Measurements from ENCODE around the gene RPS26. TPM values are rescaled to one million over a fixed set of nuclear protein-coding genes. Genes with fewer than 3 reads are reported as not detected.

RPS26 gene
- 2,120 and 2,289 TPM in 2 replicates for total RNA-seq

DNA sequence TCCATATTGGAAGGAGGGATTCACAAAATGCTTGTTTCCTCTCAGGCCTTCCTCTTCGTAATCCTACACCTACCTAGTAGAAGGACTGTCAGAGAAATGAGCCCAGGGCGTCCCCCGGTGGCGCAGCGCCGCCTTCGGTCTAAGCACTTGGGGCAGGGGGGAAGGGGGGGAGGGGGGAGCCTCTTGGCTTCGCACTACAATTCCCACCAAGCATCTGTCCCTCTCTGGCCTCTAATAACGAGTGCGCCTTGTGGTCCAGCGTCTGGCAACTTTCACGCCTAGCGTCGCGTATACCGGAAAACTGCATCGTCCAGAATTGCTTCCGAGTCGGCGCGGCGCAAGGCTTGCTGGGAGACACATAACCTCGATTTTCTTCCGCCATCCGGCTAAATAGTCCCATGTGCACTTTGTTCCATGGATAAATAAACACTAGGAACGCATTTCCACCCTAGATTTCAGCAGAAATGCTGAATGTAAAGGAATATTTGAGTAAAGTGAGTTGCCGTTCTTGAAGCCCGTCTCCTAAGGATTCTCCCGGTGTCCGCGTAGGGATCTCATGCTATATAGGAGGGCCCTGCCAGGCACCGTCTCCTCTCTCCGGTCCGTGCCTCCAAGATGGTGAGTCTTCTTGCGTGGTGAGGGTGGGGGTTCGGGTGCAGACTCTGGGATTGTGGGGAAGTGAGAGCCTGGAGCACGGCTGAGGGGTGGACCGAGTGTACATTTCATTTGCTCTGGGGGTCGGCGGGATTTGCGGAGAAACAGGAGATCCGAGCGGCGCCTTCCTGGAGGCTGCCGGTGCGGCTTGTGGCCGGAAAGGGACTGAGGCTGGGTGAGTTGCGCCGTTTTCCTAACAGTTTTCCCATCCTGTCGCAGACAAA lies at the start of gene RPS26:
Gene RPS26 (plus strand): TSS at position 367 of the 878 bp plus-strand sequence. CDS start 249 bp downstream, at position 616.

DNA sequence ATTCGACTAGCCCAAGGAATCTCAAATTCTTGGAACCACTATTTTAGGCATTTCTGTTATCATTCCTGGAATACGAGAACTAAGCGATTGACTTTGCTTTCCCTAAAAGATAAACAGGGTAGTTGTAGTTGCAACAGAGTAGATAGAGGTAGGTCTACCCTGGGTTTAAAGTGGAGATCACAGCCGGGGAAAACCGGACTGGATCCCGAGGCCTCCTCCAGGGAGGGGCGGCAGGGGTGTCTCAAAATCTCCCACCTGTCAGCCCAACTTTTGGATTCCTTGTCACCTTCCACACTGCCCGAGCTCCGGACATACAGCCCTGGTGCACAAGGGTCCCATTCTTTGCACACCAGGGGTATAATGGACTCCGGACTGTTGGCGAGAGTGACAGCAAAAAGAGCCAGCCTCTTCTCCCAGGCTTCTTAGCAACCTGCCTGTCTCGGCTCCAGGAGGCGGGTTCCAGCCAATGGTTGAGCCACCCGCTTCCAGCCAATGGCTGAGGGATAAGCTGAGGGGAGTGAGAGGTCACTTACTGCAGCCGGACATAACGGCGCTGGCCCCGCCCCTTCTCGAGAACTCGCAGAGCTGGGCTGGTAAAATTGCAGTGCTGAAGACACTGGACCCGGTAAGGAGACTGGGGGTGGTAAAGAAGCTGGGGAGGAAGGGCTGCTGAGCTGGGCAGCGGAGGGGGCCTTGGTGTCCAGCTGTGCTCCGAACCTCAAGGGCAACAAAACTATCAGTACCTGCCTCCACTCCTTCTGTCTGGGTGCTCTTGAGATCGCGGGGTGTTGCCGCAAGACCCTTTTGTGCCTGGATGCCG lies 44.8 kb upstream of the RPS26 start, which contains the start of gene SUOX:
Gene SUOX (plus strand): TSS at position 562 of the 820 bp plus-strand sequence. CDS start 4,946 bp downstream, outside the sequence.

DNA sequence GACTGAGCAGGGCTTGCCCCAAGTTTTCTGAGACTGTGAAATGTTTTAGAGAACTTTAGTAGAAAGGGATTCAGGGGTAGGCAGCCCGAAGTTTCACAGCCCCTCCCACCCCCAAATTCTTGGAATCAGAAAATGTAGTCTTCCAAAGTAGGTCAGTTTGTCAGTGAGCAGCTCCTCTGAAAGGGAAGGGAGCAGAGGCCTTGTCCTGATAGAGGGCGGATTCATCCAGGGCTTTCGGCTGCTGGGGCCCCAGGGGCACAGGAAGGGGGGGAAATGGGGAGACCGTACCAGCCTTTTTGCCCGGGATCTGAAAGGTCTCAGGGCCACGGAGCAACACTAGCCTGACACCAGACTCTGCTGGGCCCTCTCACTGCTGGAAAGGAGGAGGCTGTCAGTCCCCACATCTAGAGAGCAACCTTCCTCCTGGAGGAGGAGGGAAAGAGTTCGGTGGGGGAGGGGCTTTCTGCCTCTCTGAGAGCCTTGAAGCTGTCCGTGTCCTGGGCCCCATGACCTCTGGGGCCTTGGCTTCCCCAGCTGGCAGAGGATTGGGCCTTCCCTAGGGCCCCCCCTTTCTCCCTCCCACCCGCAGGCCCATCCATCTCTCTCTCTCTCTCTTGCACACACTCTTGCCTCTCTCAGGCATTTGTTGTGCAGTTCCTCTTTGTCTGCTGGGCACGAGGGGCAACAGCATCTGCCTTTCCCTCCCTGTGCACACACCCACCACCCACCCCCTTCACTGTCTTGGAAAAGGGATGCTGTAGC lies 21.1 kb upstream of the RPS26 start, which contains the start of gene IKZF4:
Gene IKZF4 (plus strand): TSS at position 621 of the 762 bp plus-strand sequence. CDS start 451 bp downstream, outside the sequence.

DNA sequence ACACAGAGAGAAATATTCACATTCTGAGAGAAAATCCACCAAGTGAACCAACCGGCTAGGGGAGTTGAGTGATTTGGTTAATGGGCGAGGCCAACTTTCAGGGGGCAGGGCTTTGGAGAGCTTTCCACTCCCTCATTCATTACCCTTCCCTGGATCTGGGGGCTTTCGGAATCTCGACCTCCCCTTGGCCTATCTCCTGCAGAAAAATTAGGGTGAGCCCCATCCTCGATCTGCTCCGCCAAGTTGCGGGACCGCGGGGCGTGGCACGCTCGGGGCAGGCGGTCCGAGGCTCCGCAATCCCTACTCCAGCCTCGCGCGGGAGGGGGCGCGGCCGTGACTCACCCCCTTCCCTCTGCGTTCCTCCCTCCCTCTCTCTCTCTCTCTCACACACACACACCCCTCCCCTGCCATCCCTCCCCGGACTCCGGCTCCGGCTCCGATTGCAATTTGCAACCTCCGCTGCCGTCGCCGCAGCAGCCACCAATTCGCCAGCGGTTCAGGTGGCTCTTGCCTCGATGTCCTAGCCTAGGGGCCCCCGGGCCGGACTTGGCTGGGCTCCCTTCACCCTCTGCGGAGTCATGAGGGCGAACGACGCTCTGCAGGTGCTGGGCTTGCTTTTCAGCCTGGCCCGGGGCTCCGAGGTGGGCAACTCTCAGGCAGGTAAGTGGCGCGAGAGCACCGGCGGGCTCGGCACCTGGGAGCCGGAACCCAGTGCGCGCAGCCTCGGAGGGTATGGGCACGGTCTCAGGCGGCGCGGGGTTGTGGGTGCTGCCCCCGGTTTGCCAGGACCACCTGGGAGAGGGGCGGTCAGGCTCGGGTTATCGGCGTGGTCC lies 38.2 kb downstream of the RPS26 start, which contains the start of gene ERBB3:
Gene ERBB3 (plus strand): TSS at position 443 of the 833 bp plus-strand sequence. CDS start 136 bp downstream, at position 579.

Other genes starting within 250 kb of the RPS26 start
- gene SARNP, start 224.2 kb upstream of the RPS26 start, total RNA-seq = 132 and 161 TPM in 2 replicates
- 37.3 and 40.5 TPM in 2 replicates for gene ORMDL2, start 223.9 kb upstream of the RPS26 start, total RNA-seq
- gene DNAJC14, start 212.3 kb upstream of the RPS26 start, total RNA-seq = 30.0 and 31.7 TPM in 2 replicates
- 2.3 and 3.5 TPM in 2 replicates for gene MMP19, start 199.0 kb upstream of the RPS26 start, total RNA-seq
- 32.3 and 41.1 TPM in 2 replicates for gene PYM1, start 114.0 kb upstream of the RPS26 start, total RNA-seq
- gene DGKA, start 110.8 kb upstream of the RPS26 start, total RNA-seq = 31.7 and 41.1 TPM in 2 replicates
- gene PMEL, start 75.9 kb upstream of the RPS26 start, total RNA-seq = 0.69 TPM in 1 of 2 replicates, not detected in the other
- 44.6 and 46.3 TPM in 2 replicates for gene CDK2, start 75.1 kb upstream of the RPS26 start, total RNA-seq
- 49.1 and 52.2 TPM in 2 replicates for gene RAB5B, start 67.8 kb upstream of the RPS26 start, total RNA-seq
- 16.3 and 18.0 TPM in 2 replicates for gene SUOX, start 44.6 kb upstream of the RPS26 start, total RNA-seq
- gene IKZF4, start 20.9 kb upstream of the RPS26 start, total RNA-seq = 0.49 and 0.60 TPM in 2 replicates
- not detected in 2 replicates for gene ERBB3, start 38.2 kb downstream of the RPS26 start, total RNA-seq
- gene PA2G4, start 62.6 kb downstream of the RPS26 start, total RNA-seq = 183 and 202 TPM in 2 replicates
- 2,181 and 3,254 TPM in 2 replicates for gene RPL41, start 74.7 kb downstream of the RPS26 start, total RNA-seq
- gene ZC3H10, start 76.3 kb downstream of the RPS26 start, total RNA-seq = 2.5 and 3.0 TPM in 2 replicates
- 247 and 287 TPM in 2 replicates for gene ESYT1, start 86.3 kb downstream of the RPS26 start, total RNA-seq
- gene MYL6B, start 110.7 kb downstream of the RPS26 start, total RNA-seq = 75.2 and 78.8 TPM in 2 replicates
- gene MYL6, start 116.4 kb downstream of the RPS26 start, total RNA-seq = 4,496 and 4,852 TPM in 2 replicates
- gene SMARCC2, start 147.6 kb downstream of the RPS26 start, total RNA-seq = 40.6 and 44.5 TPM in 2 replicates
- 46.2 and 57.4 TPM in 2 replicates for gene RNF41, start 180.0 kb downstream of the RPS26 start, total RNA-seq
- gene NABP2, start 182.4 kb downstream of the RPS26 start, total RNA-seq = 41.6 and 57.6 TPM in 2 replicates
- not detected in 2 replicates for gene SLC39A5, start 188.1 kb downstream of the RPS26 start, total RNA-seq
- 17.7 and 18.9 TPM in 2 replicates for gene ANKRD52, start 216.5 kb downstream of the RPS26 start, total RNA-seq
- gene COQ10A, start 225.0 kb downstream of the RPS26 start, total RNA-seq = 7.4 and 9.2 TPM in 2 replicates

Data from mammary microvascular endothelial cell (primary cell).